Endothelial cell of umbilical vein (primary cell): ENCODE results near the gene NECTIN2. TPM values are rescaled to one million over a fixed set of nuclear protein-coding genes. Genes with fewer than 3 reads are reported as not detected.

ENCODE experiments used
- BruUV-seq: library from RNA; stranded (reverse); fragments of 400-500 nt; replicated peaks from 2 replicates; lab custom pipeline; 2021; lab: Mats Ljungman, UMichigan
- CTCF ChIA-PET: fragments of 300-600, 350-600 bp; sonication (Branson Sonifier 250); formaldehyde crosslinking; loops from one replicate; lab custom pipeline; 2021; ENCODE audit warnings: antibody characterized with exemption, inconsistent platforms; lab: Charles Lee
- POLR2A ChIA-PET: fragments of 300-600, 350-600 bp; sonication (Branson Sonifier 250); formaldehyde crosslinking; loops from one replicate; lab custom pipeline; 2021; ENCODE audit warnings: antibody characterized with exemption, inconsistent platforms; lab: Charles Lee
- DNase-seq: peaks from one replicate; pipeline ENCODE4 v3.0.0-alpha.2; 2011; ENCODE audit warnings: low read depth, low spot score
- FAIRE-seq: peaks from 2 replicates; lab custom pipeline; 2011; peaks lifted over from hg19 to GRCh38; lab: Jason Lieb, UNC
- H2AFZ ChIP-seq: 2 replicates; pipeline ENCODE4 v1.6.0; 2012; ENCODE audit warnings: low read depth, low read length, control low read depth, inconsistent platforms
- H3K27ac ChIP-seq: 2 replicates; pipeline ENCODE4 v1.5.1; 2011; ENCODE audit warnings: low read depth, mild to moderate bottlenecking, control low read depth, low read length, moderate library complexity; ENCODE audit not compliant: insufficient read depth
- H3K27me3 ChIP-seq, 2 experiments: 2 replicates each; pipeline versions ENCODE4 v1.6.0 to v1.6.1; 2011; ENCODE audit warnings: low read length in 2 of 2, mixed read lengths in 1 of 2; ENCODE audit not compliant: control insufficient read depth in 2 of 2, insufficient read depth in 2 of 2
- H3K36me3 ChIP-seq, 2 experiments: 2 replicates in 1 of 2; 3 replicates in 1 of 2; pipeline ENCODE4 v1.5.1; 2011; ENCODE audit warnings: low read length in 2 of 2, mild to moderate bottlenecking in 1 of 2, moderate library complexity in 1 of 2; ENCODE audit not compliant: control insufficient read depth in 2 of 2, insufficient read depth in 2 of 2; ENCODE audit errors: extremely low read depth in 1 of 2
- H3K4me1 ChIP-seq: 3 replicates; pipeline ENCODE4 v1.5.1; 2011; ENCODE audit warnings: mild to moderate bottlenecking, low read length; ENCODE audit not compliant: control insufficient read depth, insufficient read depth; ENCODE audit errors: extremely low read depth
- H3K4me2 ChIP-seq: 2 replicates; pipeline ENCODE4 v1.6.1; 2011; ENCODE audit warnings: low read length, control low read depth, mixed read lengths; ENCODE audit not compliant: insufficient read depth
- H3K4me3 ChIP-seq, 3 experiments: fragments of 200-600 bp in 1 of 3; sonication (generic), shearing (Covaris generic) in 1 of 3; replicated peaks in 1 of 3; 2 replicates each; pipeline ENCODE4 v1.5.1; 2011 to 2016; ENCODE audit warnings: control low read depth in 3 of 3, low read length in 3 of 3, mild to moderate bottlenecking in 2 of 3, inconsistent platforms in 1 of 3, low read depth in 1 of 3, moderate library complexity in 1 of 3; ENCODE audit not compliant: insufficient read depth in 1 of 3
- H3K79me2 ChIP-seq: 2 replicates; pipeline ENCODE4 v1.6.0; 2012; ENCODE audit warnings: low read length, inconsistent platforms; ENCODE audit not compliant: control insufficient read depth, insufficient read depth
- H3K9ac ChIP-seq: replicated peaks from 2 replicates; pipeline ENCODE3; 2011; ENCODE audit warnings: low read length, control low read depth; ENCODE audit not compliant: insufficient read depth; ENCODE audit errors: extremely low read depth
- H3K9me1 ChIP-seq: replicated peaks from 3 replicates; pipeline ENCODE4 v1.6.0; 2011; ENCODE audit warnings: mild to moderate bottlenecking, low read length; ENCODE audit not compliant: control insufficient read depth, insufficient read depth; ENCODE audit errors: extremely low read depth
- H3K9me3 ChIP-seq: replicated peaks from 2 replicates; pipeline ENCODE4 v1.5.1; 2012; ENCODE audit warnings: low read length, inconsistent platforms; ENCODE audit not compliant: control insufficient read depth, insufficient read depth
- H4K20me1 ChIP-seq: replicated peaks from 2 replicates; pipeline ENCODE3; 2011; ENCODE audit warnings: mild to moderate bottlenecking, low read length; ENCODE audit not compliant: control insufficient read depth, insufficient read depth; ENCODE audit errors: extremely low read depth
- EZH2 ChIP-seq: IDR thresholded peaks from 2 replicates; pipeline ENCODE4 v1.6.1; 2012; ENCODE audit warnings: borderline replicate concordance, low read depth, mild to moderate bottlenecking, moderate library complexity, low read length, inconsistent platforms; ENCODE audit not compliant: severe bottlenecking
- FOS ChIP-seq: IDR thresholded peaks from 2 replicates; pipeline ENCODE4 v1.6.1; 2011; ENCODE audit warnings: mild to moderate bottlenecking, low read length, moderate library complexity, borderline replicate concordance; ENCODE audit not compliant: insufficient read depth
- GATA2 ChIP-seq: IDR thresholded peaks from 2 replicates; pipeline ENCODE4 v1.7.0; 2011; ENCODE audit warnings: low read depth, mild to moderate bottlenecking, moderate library complexity, mixed read lengths, low read length; ENCODE audit not compliant: insufficient read length, insufficient read depth
- JUN ChIP-seq: IDR thresholded peaks from 2 replicates; pipeline ENCODE4 v1.6.1; 2011; ENCODE audit warnings: borderline replicate concordance, low read depth; ENCODE audit not compliant: insufficient read length, insufficient read depth
- MYC ChIP-seq: IDR thresholded peaks from one replicate; pipeline ENCODE4 v1.6.1; 2011; ENCODE audit warnings: mild to moderate bottlenecking, low read depth, low read length
- POLR2A ChIP-seq: IDR thresholded peaks from 2 replicates; pipeline ENCODE4 v1.6.1; 2012; ENCODE audit warnings: low read depth, mild to moderate bottlenecking, control low read depth, low read length
- POLR2AphosphoS5 ChIP-seq: IDR thresholded peaks from 2 replicates; pipeline ENCODE4 v1.6.1; 2012; ENCODE audit warnings: low read depth, mild to moderate bottlenecking, control low read depth, low read length, moderate library complexity; ENCODE audit not compliant: insufficient read depth
- dilution Hi-C: fragments of 300-500 bp; cut with MboI; formaldehyde crosslinking; loops from one replicate; pipeline ENCODE4 v1.15.0; 2019; ENCODE audit warnings: low sequenced_read_pairs; ENCODE audit not compliant: extremely low pct_ligation_motif_present
- intact Hi-C: fragments of 100-400 bp; cut with micrococcal nuclease; formaldehyde crosslinking; loops from one replicate; pipeline ENCODE4 v1.10.0; 2022
- polyA plus RNA-seq, 4 experiments: library from polyadenylated mRNA; depleted of rRNA in 3 of 4; stranded (reverse) in 3 of 4; unstranded in 1 of 4; fragments of >200 nt; gene quantifications; 2 replicates each; pipeline versions ENCODE4 v1.2.1 to v1.2.3, GENCODE V29; 2011 to 2012; ENCODE audit warnings: missing spikeins in 1 of 4
- total RNA-seq: library from RNA; stranded (reverse); gene quantifications from 2 replicates; pipeline ENCODE4 v1.2.3, GENCODE V29; 2021
- TF ChIP-seq, protein P1 (sequence below): IDR thresholded peaks from 2 replicates; pipeline ENCODE4 v1.6.1; 2011; ENCODE audit not compliant: insufficient read depth, insufficient read length
- TF ChIP-seq, protein P2 (sequence below), 2 donors: IDR thresholded peaks; 1 replicate in 1 of 2; 2 replicates in 1 of 2; pipeline ENCODE4 v1.5.1; 2011; ENCODE audit warnings: low read length in 2 of 2, mild to moderate bottlenecking in 2 of 2, moderate library complexity in 2 of 2, control low read depth in 1 of 2, inconsistent platforms in 1 of 2, low read depth in 1 of 2; ENCODE audit not compliant: insufficient read depth in 1 of 2; ENCODE audit errors: extremely low read depth in 1 of 2

The NECTIN2 gene
- total and polyA plus RNA-seq, 2 donors (not counting 3 experiments of a cell fraction or from before 2014, with no cell fraction given) = 211 to 238 TPM

DNA sequence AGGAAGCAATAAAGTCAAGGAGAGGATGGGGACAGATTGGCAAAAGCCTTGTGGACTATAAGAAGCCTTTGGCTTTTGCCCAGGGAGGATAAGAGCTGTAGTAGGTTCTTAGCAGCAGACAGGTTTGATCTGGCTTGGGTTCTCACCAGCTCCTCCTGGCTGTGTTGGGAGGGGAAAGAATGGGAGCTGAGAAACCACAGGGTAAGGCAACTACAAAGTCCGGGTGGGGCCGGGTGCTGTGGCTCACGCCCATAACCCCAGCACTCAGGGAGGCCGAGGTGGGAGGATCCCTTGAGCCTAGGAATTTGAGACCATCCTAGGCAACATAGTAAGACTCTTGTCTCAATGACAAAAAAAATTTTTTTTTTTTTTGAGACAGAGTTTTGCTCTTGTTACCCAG lies 20.6 kb downstream of the NECTIN2 start:
- H3K9me1 ChIP-seq = no peaks in the 10 kb centered on the region
- no peaks in the 10 kb centered on the region for H3K27me3 ChIP-seq
- H3K4me1 ChIP-seq = peaks cover 26% of the 10 kb centered on the region
- H3K27ac ChIP-seq = no peak overlapping the region
- DNase-seq = no peak
- TF ChIP-seq, protein P1, sequence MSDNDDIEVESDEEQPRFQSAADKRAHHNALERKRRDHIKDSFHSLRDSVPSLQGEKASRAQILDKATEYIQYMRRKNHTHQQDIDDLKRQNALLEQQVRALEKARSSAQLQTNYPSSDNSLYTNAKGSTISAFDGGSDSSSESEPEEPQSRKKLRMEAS = no peak
- TF ChIP-seq GATA2 = no peak
- TF ChIP-seq JUN = no peak
- TF ChIP-seq, protein P2, sequence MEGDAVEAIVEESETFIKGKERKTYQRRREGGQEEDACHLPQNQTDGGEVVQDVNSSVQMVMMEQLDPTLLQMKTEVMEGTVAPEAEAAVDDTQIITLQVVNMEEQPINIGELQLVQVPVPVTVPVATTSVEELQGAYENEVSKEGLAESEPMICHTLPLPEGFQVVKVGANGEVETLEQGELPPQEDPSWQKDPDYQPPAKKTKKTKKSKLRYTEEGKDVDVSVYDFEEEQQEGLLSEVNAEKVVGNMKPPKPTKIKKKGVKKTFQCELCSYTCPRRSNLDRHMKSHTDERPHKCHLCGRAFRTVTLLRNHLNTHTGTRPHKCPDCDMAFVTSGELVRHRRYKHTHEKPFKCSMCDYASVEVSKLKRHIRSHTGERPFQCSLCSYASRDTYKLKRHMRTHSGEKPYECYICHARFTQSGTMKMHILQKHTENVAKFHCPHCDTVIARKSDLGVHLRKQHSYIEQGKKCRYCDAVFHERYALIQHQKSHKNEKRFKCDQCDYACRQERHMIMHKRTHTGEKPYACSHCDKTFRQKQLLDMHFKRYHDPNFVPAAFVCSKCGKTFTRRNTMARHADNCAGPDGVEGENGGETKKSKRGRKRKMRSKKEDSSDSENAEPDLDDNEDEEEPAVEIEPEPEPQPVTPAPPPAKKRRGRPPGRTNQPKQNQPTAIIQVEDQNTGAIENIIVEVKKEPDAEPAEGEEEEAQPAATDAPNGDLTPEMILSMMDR (IDR thresholded peaks at IDR 0.05; ENCODE audit: extremely low read depth in 1 of 2, insufficient read depth in 1 of 2, low read depth in 1 of 2, low read length in 2 of 2) = no peak
- TF ChIP-seq FOS = no peak
- no peak for TF ChIP-seq POLR2A
- no peak for TF ChIP-seq EZH2
- no peak for TF ChIP-seq POLR2AphosphoS5
- TF ChIP-seq MYC = no peak
- no peak overlapping the region for H3K4me2 ChIP-seq
- ChIA-PET CTCF (no interaction called here), POLR2A (no interaction called here)
- peaks cover 4 to 18% of the 10 kb centered on the region in 2 experiments for H3K36me3 ChIP-seq
- no peak overlapping the region for H3K9ac ChIP-seq
- no peak overlapping the region for H3K4me3 ChIP-seq
- H3K9me3 ChIP-seq = no peaks in the 10 kb centered on the region
- intact Hi-C loops (no loop called here), dilution Hi-C loops (no loop called here)
- BruUV-seq = no TSS peak
- peaks cover 2% of the 10 kb centered on the region for H4K20me1 ChIP-seq
- no peak overlapping the region for H2AFZ ChIP-seq
- H3K79me2 ChIP-seq = peaks cover 37% of the 10 kb centered on the region
- FAIRE-seq = no peak
